IgD-negative memory B cell (primary cell): ENCODE results near the gene IFI30. TPM values are rescaled to one million over a fixed set of nuclear protein-coding genes. Genes with fewer than 3 reads are reported as not detected.

Experiments
- H3K27ac Mint-ChIP-seq, 3 donors: one replicate each; pipeline ENCODE4 v1.8.0; 2020 to 2022; ENCODE audit warnings: mild to moderate bottlenecking in 3 of 3, mixed read lengths in 3 of 3, moderate library complexity in 1 of 3
- H3K27me3 Mint-ChIP-seq: one replicate; pipeline ENCODE4 v1.8.0; 2021; ENCODE audit warnings: mixed read lengths
- H3K36me3 Mint-ChIP-seq: one replicate; pipeline ENCODE4 v1.8.0; 2020; ENCODE audit warnings: mild to moderate bottlenecking, mixed read lengths
- H3K4me1 Mint-ChIP-seq, 3 donors: one replicate each; pipeline ENCODE4 v1.8.0; 2020 to 2022; ENCODE audit warnings: mixed read lengths in 3 of 3, mild to moderate bottlenecking in 1 of 3
- H3K4me3 Mint-ChIP-seq, 4 donors: one replicate each; pipeline ENCODE4 v1.8.0; 2020 to 2022; ENCODE audit warnings: mild to moderate bottlenecking in 4 of 4, mixed read lengths in 4 of 4, moderate library complexity in 3 of 4
- H3K9me3 Mint-ChIP-seq, 3 donors: one replicate each; pipeline ENCODE4 v1.8.0; 2020 to 2021; ENCODE audit warnings: mixed read lengths in 3 of 3, mild to moderate bottlenecking in 1 of 3
- polyA plus RNA-seq: library from polyadenylated mRNA; unstranded; fragments of 300-500 nt; fragmentation: Illumina TruSeq; gene quantifications from one replicate; pipeline ENCODE4 v1.2.3, GENCODE V29; 2021

IFI30 gene
- 473 TPM for polyA plus RNA-seq

- Mint-ChIP-seq H3K4me1 (peaks cover 29 to 48% (median 47%) of the 10 kb centered on the region in 3 donors), H3K27me3 (no peaks in the 10 kb centered on the region)
Observed at GRCh38 chr19:18173572-18174288, at the start of gene IFI30. IFI30 (plus strand) TSS chr19:18173813; CDS start chr19:18173842, 29 bp downstream.

GRCh38 chr19:18123819-18124218 lies 49.8 kb upstream of the IFI30 start:
- Mint-ChIP-seq H3K9me3 (no peaks in the 10 kb centered on the region), H3K36me3 (peaks cover 10% of the 10 kb centered on the region), H3K27me3 (no peaks in the 10 kb centered on the region), H3K4me1 (peaks cover 10 to 24% (median 18%) of the 10 kb centered on the region in 3 donors), H3K4me3 (no peak overlapping the region), H3K27ac (no peak overlapping the region)

More at GRCh38 chr19:18173572-18174288, at the start of gene IFI30:
- H3K4me3 Mint-ChIP-seq, result peak within 1 kb of the TSS; percentile 95 to 99 (median 98)
- H3K36me3 Mint-ChIP-seq, result peaks cover 15% of the 10 kb centered on the region
- H3K9me3 Mint-ChIP-seq, result no peaks in the 10 kb centered on the region
- H3K27ac Mint-ChIP-seq, result peak within 1 kb of the TSS; percentile 98 to 99 (median 99)

GRCh38 chr19:18126097-18126496 lies 47.5 kb upstream of the IFI30 start:
- Mint-ChIP-seq H3K4me3 (peak overlapping the region in 1 of 4 donors; percentile 47), H3K36me3 (peaks cover 7% of the 10 kb centered on the region), H3K4me1 (peaks cover 0 to 7% (median 2%) of the 10 kb centered on the region in 3 donors), H3K9me3 (no peaks in the 10 kb centered on the region), H3K27me3 (no peaks in the 10 kb centered on the region), H3K27ac (no peak overlapping the region)

GRCh38 chr19:18128044-18128443 lies 45.6 kb upstream of the IFI30 start:
- no peaks in the 10 kb centered on the region for H3K27me3 Mint-ChIP-seq
- H3K9me3 Mint-ChIP-seq, result no peaks in the 10 kb centered on the region
- peaks cover 11% of the 10 kb centered on the region for H3K36me3 Mint-ChIP-seq
- H3K4me1 Mint-ChIP-seq, result peaks cover 0 to 7% (median 2%) of the 10 kb centered on the region in 3 donors
- no peak overlapping the region for H3K4me3 Mint-ChIP-seq
- no peak overlapping the region for H3K27ac Mint-ChIP-seq

- Mint-ChIP-seq H3K27ac (no peak overlapping the region), H3K4me3 (no peak overlapping the region), H3K36me3 (peaks cover 11% of the 10 kb centered on the region), H3K4me1 (peaks cover 0 to 7% (median 2%) of the 10 kb centered on the region in 3 donors), H3K9me3 (no peaks in the 10 kb centered on the region), H3K27me3 (no peaks in the 10 kb centered on the region)
Observed at GRCh38 chr19:18128805-18129204, 44.8 kb upstream of the IFI30 start.

- Mint-ChIP-seq H3K9me3 (no peaks in the 10 kb centered on the region), H3K36me3 (peaks cover 8% of the 10 kb centered on the region), H3K27me3 (no peaks in the 10 kb centered on the region), H3K27ac (peak overlapping the region in 1 of 3 donors; percentile 27), H3K4me1 (peaks cover 0 to 7% (median 2%) of the 10 kb centered on the region in 3 donors), H3K4me3 (no peak overlapping the region)
Observed at GRCh38 chr19:18130523-18131242, 42.9 kb upstream of the IFI30 start.

- H3K27ac Mint-ChIP-seq, result no peak overlapping the region
Observed at GRCh38 chr19:18131841-18132596, 41.6 kb upstream of the IFI30 start.

GRCh38 chr19:18135712-18136584 lies 37.7 kb upstream of the IFI30 start:
- Mint-ChIP-seq H3K36me3 (peaks cover 7% of the 10 kb centered on the region), H3K9me3 (no peaks in the 10 kb centered on the region), H3K4me1 (no peaks in the 10 kb centered on the region), H3K27ac (no peak overlapping the region), H3K4me3 (no peak overlapping the region), H3K27me3 (no peaks in the 10 kb centered on the region)

More at GRCh38 chr19:18131841-18132596, 41.6 kb upstream of the IFI30 start:
- peaks cover 8% of the 10 kb centered on the region for H3K36me3 Mint-ChIP-seq
- H3K4me1 Mint-ChIP-seq, result peaks cover 0 to 3% (median 0%) of the 10 kb centered on the region in 3 donors
- no peaks in the 10 kb centered on the region for H3K9me3 Mint-ChIP-seq
- H3K4me3 Mint-ChIP-seq, result no peak overlapping the region
- no peaks in the 10 kb centered on the region for H3K27me3 Mint-ChIP-seq

- Mint-ChIP-seq H3K9me3 (no peaks in the 10 kb centered on the region), H3K4me1 (no peaks in the 10 kb centered on the region), H3K36me3 (peaks cover 4% of the 10 kb centered on the region), H3K4me3 (no peak overlapping the region), H3K27me3 (no peaks in the 10 kb centered on the region), H3K27ac (no peak overlapping the region)
Observed at GRCh38 chr19:18137242-18137641, 36.4 kb upstream of the IFI30 start.

- Mint-ChIP-seq H3K27ac (no peak overlapping the region), H3K4me1 (no peaks in the 10 kb centered on the region), H3K36me3 (peaks cover 3% of the 10 kb centered on the region), H3K9me3 (no peaks in the 10 kb centered on the region), H3K27me3 (no peaks in the 10 kb centered on the region), H3K4me3 (no peak overlapping the region)
Observed at GRCh38 chr19:18137657-18138339, 35.8 kb upstream of the IFI30 start.

GRCh38 chr19:18140473-18140872 lies 33.1 kb upstream of the IFI30 start:
- Mint-ChIP-seq H3K4me3 (no peak overlapping the region), H3K4me1 (no peaks in the 10 kb centered on the region), H3K27me3 (no peaks in the 10 kb centered on the region), H3K9me3 (no peaks in the 10 kb centered on the region), H3K36me3 (peaks cover 3% of the 10 kb centered on the region), H3K27ac (no peak overlapping the region)

- no peak overlapping the region for H3K4me3 Mint-ChIP-seq
- no peaks in the 10 kb centered on the region for H3K4me1 Mint-ChIP-seq
- H3K36me3 Mint-ChIP-seq, result peaks cover 3% of the 10 kb centered on the region
- peak overlapping the region in 1 of 3 donors; percentile 48 for H3K27ac Mint-ChIP-seq
- H3K9me3 Mint-ChIP-seq, result no peaks in the 10 kb centered on the region
- H3K27me3 Mint-ChIP-seq, result no peaks in the 10 kb centered on the region
Observed at GRCh38 chr19:18141031-18141430, 32.6 kb upstream of the IFI30 start.

- peak overlapping the region in 2 of 3 donors; percentile 65 to 71 for H3K27ac Mint-ChIP-seq
- peaks cover 7% of the 10 kb centered on the region for H3K36me3 Mint-ChIP-seq
Observed at GRCh38 chr19:18143902-18144301, 29.7 kb upstream of the IFI30 start.

GRCh38 chr19:18144361-18144760 lies 29.3 kb upstream of the IFI30 start:
- Mint-ChIP-seq H3K27ac (peak overlapping the region in 1 of 3 donors; percentile 65), H3K4me3 (no peak overlapping the region), H3K9me3 (no peaks in the 10 kb centered on the region), H3K4me1 (no peaks in the 10 kb centered on the region), H3K27me3 (no peaks in the 10 kb centered on the region), H3K36me3 (peaks cover 7% of the 10 kb centered on the region)

More at GRCh38 chr19:18143902-18144301, 29.7 kb upstream of the IFI30 start:
- Mint-ChIP-seq H3K9me3 (no peaks in the 10 kb centered on the region), H3K4me3 (no peak overlapping the region), H3K27me3 (no peaks in the 10 kb centered on the region), H3K4me1 (no peaks in the 10 kb centered on the region)
